GM21423 (cell line): ENCODE results near the gene GFOD2.
A peak's percentile ranks its signal among the peaks of the same experiment; 100 is the strongest.
"Not testable (repeated sequence)": the region's sequence is repeated elsewhere in the genome, so short reads cannot be mapped to it uniquely, and the experiment has no call there.

Source experiments
- ATAC-seq: cut with Tn5 transposase; IDR thresholded peaks from one replicate; pipeline ENCODE4 v1.9.1; 2021; ENCODE audit warnings: mild to moderate bottlenecking, moderate library complexity; ENCODE audit not compliant: unreplicated experiment

GFOD2 gene

DNA sequence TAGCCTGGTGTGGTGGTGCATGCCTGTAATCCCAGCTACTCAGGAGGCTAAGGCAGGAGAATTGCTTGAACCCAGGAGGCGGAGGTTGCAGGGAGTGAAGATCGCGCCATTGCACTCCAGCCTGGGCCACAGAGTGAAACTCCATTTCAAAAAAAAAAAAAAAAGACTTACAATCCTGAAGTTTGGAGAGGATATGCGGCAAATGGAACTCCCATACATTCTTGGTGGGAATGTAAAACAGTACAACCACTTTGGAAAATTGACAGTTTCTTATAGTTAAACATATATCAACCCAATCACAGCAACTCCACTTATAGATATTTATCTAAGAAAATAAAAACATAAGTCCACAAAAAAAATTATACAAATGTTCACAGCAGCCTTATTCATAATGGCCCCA is 11.9 kb downstream of the GFOD2 start:
- ATAC-seq, result no peak

DNA sequence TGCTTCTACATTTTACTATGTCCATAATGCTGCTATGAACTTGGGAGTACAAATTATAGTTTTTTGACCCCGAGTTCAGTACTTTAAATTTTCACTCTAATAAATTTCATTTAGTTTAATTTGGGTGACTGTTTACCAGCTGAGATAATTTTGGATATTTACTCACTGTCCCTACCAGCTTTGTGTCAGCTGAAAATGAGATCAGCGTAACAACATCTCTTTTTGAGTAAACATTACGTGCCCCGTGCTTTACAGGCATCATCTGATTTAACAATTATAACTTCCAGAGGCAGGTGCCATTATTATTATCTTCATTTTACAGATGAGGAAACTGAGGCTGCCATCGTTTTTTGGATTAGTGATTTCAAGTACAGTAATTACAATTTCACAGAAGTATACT is 15.0 kb downstream of the GFOD2 start:
- no peak for ATAC-seq

DNA sequence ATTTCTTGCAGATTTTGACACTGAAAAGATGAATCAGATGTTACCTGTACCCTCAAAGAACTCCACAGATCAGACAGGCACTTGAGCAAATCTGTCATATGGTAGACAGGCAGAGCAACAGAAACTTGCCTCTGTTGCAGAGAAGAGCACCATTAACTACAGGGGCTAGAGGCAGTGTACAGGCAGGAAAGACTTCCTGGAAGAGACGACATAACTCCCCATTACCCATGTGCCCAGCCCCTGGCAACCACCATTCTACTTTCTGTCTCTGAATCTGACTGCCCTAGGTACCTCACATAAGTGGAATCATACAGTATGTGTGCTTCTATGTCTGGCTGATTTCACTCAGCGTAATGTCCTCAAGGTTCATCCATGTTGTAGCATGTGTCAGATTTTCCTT is 15.5 kb downstream of the GFOD2 start:
- no peak for ATAC-seq

DNA sequence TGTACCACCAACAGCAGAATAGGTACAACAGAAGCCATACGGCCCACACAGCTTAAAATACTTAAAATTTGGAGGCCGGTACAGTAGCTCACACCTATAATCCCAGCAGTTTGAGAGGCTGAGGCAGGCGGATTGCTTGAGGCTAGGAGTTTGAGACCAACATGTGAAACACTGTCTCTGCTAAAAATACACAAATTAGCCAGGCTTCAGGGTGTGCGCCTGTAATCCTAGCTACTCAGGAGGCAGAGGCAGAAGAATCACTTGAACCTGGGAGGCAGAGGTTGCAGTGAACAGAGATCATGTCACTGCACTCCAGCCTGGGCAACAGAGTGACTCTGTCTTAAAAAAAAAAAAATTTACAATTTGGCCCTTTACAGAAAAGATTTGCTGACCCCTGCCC is 17.0 kb downstream of the GFOD2 start:
- ATAC-seq, result no peak

DNA sequence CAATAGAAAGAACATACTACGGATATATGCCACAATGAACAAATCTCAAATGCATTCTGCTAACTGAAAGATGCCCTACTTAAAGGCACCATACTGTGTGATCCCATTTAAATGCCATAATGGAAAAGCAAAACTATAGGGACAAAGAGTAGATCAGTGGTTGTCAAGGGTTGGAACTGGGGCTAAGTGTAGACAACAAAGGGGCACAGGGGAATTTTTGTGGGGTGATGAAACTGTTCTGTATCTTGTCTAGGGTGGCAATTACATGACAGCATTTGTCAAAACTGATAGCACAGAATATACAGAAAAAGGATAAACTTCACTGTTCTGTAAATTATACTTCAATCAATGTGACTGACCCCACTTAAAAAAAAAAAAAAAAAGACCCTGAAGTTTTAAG is 17.7 kb downstream of the GFOD2 start:
- ATAC-seq, result no peak

DNA sequence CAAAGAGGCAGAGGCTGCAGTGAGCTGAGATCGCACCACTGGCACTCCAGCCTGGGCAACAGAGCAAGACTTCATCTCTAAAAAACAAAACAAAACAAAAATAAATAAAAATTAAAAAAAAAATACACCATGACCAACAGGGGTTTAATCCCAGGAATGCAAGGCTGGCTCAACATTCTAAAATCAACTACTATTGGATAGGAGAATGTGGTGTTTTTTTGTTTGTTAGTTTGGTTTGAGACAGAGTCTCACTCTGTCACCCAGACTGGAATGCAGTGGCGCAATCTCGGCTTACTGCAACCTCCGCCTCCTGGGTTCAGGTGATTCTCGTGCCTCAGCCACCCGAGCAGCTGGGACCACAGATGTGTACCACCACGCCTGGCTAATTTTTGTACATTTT is 19.9 kb downstream of the GFOD2 start:
- ATAC-seq, result no peak

DNA sequence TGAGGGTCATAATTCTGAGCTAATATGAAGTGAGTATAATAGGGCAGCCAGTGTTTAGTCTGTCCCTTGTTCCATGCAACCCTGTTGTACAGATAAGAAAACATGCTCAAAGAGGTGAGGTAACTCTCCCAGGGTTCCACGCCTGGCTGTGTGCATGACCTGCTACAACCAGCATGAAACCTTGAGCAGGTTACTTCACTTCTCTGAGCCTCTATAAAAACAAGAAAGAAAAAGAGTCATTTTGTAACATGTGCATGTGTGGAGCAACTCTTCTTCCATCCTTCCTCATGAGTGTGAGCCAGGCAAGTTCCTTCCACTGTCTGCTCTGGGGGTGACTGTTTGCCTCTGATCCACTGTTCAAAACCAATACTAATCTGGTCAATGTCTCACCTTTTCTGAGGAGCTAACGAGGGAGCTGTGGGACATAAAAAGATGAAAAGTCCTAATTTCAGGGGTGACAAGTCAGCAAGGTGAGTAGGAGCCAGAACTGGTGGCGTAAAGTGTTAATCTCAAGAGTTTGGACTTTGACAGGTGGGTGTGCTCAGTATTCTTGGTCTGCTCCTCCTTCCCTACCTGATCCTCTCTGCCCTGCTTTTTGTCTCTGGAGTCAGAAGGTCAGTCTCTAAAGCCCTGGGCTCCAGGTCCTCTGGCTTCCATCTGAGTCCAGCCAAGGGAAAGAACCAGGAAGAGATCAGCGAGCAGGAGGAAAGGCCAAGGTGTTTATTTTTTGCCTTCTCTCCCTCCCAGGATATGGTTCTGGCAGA is 21.5 kb downstream of the GFOD2 start:
- ATAC-seq, result no peak

DNA sequence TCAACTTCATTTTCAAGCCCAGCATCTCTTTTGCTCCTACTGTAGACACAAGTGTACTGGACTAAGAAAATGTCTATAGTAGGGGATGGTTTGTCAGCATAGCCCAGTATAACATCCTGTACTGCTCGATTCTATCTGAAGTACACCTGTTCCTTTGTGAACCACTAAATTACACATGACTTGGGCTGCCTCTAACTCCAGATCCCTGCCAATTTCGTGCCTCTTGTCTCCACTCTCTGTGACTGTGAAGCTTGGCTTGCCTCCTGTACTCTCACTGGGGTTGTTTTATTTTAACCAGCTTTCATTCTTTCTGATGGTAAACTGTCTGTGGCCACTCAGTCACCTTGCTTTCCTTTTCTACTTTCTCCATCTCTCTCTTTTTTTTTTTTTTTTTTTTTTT is 24.5 kb downstream of the GFOD2 start:
- ATAC-seq, result no peak

DNA sequence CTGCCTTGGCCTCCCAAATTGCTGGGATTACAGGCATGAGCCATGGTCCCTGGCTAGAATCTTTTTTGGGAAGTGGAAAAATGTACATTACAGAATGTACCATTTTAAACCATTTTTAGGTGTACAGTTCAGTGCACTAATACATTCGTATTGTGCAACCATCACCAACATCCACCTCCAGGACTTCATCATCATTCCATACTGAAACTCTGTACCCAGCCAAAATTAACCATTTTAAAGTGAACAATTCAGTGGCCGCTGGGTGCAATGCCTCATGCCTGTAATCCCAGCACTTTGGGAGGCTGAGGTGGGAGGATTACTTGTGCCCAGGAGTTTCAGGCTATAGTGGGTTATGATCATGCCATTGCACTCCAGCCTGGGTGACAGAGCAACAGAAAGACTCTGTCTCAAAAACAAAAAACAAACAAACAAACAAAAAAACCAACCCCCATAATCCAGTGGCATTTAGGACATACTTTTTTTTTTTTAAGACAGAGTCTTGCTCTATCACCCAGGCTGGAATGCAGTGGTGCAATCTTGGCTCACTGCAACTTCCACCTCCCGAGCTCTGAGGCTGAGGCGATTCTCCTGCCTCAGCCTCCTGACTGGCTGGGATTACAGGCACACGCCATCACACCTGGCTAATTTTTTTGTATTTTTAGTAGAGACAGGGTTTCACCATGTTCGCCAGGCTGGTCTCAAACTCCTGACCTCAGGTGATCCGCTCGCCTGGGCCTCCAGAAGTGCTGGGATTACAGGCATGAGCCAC is 25.4 kb downstream of the GFOD2 start:
- ATAC-seq, result not testable (repeated sequence)

DNA sequence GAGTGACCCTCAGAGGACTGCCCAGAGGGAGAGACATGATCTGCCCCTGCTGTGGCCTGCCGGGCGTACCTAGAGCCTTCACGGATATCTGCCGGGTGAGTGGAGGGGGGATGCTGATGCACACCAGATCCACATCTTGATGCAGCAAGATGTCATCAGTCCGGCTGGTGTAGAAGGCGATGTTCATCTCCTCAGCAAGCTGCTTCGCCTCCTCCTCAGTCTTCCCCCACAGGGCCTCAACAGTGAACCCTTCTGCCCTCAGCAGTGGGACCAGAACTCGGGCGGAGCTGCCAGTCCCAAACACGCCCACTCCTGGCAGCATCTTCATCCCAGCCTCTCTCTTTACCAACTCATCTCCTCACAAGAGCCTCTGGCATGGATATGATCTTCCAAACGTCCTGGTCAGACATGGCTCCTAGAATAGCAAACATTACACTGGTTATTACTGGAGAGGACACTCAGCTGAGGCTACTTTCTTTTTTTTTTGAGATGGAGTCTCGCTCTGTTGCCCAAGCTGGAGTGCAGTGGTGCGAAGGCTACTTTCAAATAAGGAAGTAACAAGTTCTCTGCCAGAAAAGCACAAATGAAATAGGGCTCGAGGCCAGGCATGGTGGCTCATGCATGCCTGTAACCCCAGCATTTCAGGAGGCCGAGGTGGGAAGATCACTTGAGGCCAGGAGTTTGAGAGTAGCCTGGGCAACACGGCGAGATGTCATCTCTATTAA is 33.6 kb downstream of the GFOD2 start:
- peak; percentile 37 for ATAC-seq

DNA sequence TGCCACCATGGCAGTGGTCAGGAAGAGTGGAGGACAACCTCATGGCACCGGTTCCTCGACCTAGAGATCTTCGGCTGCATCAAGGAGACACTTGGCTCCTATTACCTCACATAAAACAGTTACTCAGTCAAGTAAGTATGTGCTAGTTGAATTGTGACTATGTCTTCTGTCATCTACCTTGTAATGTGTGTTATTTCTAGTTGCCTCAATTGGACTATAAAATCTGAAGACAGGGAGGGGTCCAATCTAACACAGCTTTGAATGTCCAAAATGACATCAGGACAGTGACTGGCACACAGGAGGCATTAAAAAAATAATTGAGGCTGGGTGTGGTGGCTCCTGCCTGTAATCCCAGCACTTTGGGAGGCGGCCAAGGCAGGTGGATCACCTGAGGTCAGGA is 35.3 kb downstream of the GFOD2 start:
- ATAC-seq, result no peak

DNA sequence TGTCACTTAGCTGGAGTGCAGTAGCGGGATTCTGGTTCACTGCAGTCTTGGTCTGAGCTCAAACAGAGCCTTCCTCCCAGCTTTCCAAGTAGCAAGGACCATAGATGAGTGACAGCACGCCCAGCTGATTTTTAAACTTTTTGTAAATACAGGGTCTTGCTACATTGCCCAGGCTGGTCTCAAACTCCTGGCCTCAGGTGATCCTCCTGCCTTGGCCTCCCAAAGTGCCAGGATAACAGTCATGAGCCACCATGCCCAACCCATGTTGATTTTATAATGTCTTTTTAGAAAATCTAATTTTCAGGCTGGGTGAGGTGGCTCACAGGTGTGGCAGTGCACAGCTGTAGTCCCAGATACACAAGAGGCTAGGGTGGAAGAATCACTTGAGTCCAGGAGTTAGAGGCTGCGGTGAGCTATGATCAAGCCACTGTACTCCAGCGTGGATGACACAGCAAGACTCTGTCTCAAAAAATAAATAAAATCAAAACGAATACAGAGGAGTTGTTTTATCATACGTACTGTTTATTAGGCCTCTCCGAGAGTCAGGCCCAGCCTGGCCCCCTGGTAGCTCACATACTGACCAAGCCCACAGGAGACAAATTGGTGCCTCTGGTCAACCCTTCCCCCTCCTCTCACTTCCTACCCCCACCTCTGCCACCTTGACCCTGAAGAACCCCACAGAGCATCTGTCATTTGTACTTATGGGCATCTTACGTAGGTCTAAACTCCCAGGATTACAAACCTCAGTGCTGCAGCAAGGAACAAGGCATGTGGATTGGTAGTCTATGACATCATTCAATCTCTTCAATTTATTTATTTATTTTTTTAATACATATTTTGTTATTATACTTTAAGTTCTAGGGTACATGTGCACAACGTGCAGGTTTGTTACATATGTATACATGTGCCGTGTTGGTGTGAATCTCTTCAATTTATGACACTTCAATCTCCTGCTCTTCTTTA is 38.9 kb downstream of the GFOD2 start:
- ATAC-seq, result no peak

DNA sequence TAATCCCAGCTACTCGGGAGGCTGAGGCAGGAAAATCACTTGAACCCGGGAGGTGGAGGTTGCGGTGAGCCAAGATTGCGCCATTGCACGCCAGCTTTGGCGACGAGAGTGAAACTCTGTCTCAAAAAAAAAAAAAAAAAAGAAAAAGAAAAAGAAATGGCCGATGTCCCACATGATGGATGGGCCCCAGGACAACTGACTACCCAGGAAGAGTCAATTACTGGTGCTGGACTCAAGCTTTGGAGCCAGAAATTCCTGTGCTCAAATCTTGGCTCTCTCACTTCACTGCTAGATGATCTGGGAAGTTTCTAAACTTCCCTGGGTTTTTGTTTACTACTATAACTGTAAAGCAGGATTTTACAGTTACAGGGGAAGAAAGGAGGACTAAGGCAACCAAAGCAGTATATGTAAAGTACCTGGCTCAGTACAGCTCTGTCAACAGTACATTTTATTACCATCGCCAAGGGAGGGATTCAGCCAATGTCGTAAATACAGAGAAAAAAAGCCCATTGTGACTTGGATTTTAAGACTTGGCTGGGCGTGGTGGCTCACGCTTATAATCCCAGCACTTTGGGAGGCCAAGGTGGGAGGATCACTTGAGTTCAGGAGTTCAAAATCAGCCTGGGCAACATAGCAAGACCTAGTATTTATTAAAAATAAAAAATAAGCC is 40.6 kb downstream of the GFOD2 start:
- ATAC-seq, result no peak

DNA sequence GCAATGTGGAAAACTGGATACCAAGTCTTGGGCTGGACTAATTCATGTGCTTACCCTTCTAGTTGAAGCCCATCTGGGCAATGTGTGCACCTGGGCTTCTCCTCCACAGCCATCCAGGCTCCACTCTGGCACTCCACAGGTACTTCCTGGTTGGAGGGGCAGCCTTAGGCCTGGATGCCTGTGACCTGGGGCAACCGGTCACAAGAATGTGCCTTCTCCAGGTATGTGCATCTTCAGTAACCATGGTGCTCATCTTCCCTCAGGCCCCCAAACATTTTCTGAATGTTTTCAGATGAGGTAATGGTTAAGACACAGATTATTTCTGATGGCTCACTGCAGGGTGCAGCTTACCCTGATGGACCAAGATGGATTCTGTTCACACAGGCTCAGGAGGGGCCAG is 41.4 kb downstream of the GFOD2 start:
- ATAC-seq, result no peak

DNA sequence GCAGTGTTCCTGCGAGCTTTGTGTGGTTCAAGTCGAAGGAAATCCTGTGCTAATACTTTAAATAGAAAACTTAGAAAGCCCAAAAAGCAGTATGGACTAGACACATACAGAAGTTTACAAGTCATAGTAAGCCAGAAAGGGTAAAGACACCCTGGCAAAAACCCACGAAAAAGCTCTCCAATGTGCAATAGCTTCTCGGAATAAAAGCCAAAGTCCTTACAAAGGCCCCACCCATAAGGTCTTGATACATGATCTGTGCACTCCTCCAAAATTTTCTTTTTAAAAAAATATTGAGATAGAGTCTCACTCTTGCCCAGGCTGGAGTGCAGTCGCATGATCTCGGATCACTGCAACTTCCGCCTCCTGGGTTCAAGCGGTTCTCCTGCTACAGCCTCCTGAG is 42.2 kb downstream of the GFOD2 start:
- ATAC-seq, result no peak

DNA sequence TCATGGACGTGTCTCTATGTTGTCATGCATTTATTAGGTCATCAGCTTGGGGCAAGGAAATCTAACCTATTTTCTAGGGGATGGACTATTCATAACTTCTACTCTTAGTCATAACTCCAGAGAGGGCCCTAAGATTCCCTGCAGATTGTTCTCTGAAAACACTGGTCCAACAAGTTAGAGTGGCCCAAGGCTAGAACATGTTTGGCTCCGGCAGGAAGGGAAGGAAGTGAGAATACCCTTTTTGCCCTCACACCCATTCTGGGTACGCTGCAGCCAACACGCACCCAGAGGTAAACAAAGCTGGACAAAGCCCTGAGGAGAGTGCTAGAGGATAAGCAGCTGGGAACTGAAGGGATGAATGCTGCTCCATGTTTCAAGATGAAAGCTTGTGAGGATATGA is 42.6 kb downstream of the GFOD2 start:
- no peak for ATAC-seq

DNA sequence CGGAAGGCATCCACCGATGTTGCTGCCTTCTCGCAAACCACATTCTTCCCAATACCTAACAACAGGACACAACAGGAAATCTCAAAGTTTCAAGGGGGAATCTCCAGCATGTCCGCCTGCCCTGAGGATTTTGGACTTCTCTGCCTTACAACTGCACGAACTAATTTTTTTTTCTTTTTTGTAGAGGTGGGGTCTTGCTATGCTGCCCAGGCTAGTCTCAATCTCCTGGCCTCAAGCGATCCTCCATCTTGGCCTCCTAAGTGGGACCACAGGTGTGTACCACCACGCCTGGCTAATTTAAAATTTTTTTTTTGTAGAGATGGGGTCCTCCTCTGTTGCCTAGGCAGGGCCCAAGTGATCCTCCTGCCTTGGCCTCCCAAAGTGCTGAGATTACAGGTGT is 43.1 kb downstream of the GFOD2 start:
- no peak for ATAC-seq

DNA sequence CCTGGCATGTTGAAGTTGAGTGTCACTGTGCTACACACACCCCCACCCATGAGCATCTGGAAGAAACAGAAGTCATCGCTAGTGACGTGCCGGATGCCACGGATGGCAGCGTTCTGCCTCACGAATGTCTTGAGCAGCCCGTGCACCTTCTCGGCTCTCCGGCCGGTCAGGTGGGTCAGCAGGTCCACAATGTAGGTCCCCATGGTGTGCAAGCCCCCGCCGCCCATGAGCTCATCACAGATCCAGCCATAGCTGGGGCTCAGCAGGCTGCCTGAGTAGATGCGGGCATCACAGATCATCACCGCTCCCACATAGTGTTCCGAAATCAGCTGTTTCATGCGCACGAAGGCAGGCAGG is 43.6 kb downstream of the GFOD2 start:
- ATAC-seq, result no peak

DNA sequence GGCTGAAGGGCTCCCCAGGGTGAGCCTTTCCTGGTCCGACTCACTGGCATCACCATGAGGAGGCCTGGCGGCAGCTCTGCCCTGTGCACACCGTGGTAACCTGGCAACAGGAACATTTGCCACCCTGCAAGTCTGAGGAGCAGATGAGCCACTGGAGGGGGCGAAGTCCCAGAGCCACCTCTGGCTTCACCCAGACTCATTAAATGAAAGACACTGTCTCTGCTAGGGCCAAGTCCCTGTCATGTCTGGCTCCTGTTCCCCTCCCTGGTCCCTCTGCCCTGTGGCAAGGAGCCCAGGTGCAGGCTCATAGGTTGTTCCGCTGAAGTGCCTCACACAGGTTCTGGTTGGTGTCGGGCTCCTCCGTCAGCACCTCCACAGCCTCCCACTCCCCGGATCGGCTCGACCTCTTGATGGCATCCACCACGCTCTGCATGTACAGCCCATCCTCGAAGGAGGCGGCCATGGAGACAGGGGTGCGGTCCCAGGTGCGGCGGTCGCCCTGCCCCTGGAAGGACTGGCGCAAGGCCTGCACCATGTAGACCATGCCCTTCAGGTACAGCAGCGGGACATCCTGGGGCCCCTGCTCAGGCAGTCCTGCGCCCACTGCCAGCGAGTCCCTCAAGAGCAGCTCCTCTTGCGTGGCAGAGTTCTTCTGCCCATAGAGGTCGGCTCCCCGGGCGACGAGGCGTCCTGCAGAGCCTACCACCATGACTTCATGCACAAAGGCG is 44.1 kb downstream of the GFOD2 start:
- ATAC-seq, result no peak
